Neural crest cell (in vitro differentiated cells): ENCODE data around the gene ATP9B. TPM values are rescaled to one million over a fixed set of nuclear protein-coding genes. Genes with fewer than 3 reads are reported as not detected.

ENCODE experiments used
- DNase-seq: peaks from one replicate; pipeline ENCODE4 v3.0.0; 2021; ENCODE audit warnings: low read depth, mixed read lengths, low spot score
- H3K27ac Mint-ChIP-seq: one replicate; pipeline ENCODE4 v1.8.0; 2021; ENCODE audit warnings: mild to moderate bottlenecking, mixed read lengths; ENCODE audit not compliant: unreplicated experiment
- H3K27me3 Mint-ChIP-seq: 2 replicates; pipeline ENCODE4 v1.8.0; 2021; ENCODE audit warnings: low read depth, mild to moderate bottlenecking, mixed read lengths
- H3K36me3 Mint-ChIP-seq: 2 replicates; pipeline ENCODE4 v1.8.0; 2021; ENCODE audit warnings: low read depth, mild to moderate bottlenecking, mixed read lengths
- H3K4me1 Mint-ChIP-seq: 2 replicates; pipeline ENCODE4 v1.8.0; 2021; ENCODE audit warnings: mixed read lengths
- H3K4me3 Mint-ChIP-seq: one replicate; pipeline ENCODE4 v1.8.0; 2021; ENCODE audit warnings: mild to moderate bottlenecking, mixed read lengths
- H3K9me3 Mint-ChIP-seq: 2 replicates; pipeline ENCODE4 v1.8.0; 2021; ENCODE audit warnings: mixed read lengths
- total RNA-seq: library from RNA; stranded (reverse); gene quantifications from 2 replicates; pipeline ENCODE4 v1.2.1, GENCODE V29; 2021
- TF ChIP-seq, protein P1 (sequence below): fragments of 200-600 bp; sonication (generic); conservative IDR thresholded peaks from 2 replicates; pipeline ENCODE4 v1.5.0; 2021; ENCODE audit warnings: antibody characterized with exemption, mild to moderate bottlenecking

Gene ATP9B
- total RNA-seq, 1 donor from 2014 or later, result 32.9 TPM

DNA sequence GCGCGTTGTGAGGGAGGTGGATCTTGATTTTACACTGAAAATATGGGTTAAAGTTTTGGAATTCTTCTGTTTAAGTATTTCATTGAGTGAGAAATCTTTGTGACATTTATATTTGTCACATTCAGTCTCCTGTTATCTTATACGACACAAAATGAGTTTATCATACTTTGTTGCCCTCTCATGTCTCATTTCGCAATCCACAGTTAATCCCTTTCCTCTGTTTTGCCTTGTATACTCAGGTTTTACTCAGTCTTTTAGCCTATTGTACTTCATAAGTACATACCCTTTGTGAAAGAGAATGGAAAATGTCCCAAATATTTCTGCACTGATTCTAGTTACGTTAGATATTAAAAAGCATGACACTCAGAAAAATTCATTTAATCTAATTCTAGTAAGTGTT, 142.7 kb downstream of the ATP9B start:
- DNase-seq, result no peak
- no peak overlapping the region for H3K4me3 Mint-ChIP-seq
- peaks cover 12% of the 10 kb centered on the region for H3K36me3 Mint-ChIP-seq
- no peaks in the 10 kb centered on the region for H3K9me3 Mint-ChIP-seq
- no peak overlapping the region for H3K27ac Mint-ChIP-seq
- no peaks in the 10 kb centered on the region for H3K27me3 Mint-ChIP-seq
- TF ChIP-seq, protein P1, sequence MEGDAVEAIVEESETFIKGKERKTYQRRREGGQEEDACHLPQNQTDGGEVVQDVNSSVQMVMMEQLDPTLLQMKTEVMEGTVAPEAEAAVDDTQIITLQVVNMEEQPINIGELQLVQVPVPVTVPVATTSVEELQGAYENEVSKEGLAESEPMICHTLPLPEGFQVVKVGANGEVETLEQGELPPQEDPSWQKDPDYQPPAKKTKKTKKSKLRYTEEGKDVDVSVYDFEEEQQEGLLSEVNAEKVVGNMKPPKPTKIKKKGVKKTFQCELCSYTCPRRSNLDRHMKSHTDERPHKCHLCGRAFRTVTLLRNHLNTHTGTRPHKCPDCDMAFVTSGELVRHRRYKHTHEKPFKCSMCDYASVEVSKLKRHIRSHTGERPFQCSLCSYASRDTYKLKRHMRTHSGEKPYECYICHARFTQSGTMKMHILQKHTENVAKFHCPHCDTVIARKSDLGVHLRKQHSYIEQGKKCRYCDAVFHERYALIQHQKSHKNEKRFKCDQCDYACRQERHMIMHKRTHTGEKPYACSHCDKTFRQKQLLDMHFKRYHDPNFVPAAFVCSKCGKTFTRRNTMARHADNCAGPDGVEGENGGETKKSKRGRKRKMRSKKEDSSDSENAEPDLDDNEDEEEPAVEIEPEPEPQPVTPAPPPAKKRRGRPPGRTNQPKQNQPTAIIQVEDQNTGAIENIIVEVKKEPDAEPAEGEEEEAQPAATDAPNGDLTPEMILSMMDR, result no peak
- H3K4me1 Mint-ChIP-seq, result no peaks in the 10 kb centered on the region

DNA sequence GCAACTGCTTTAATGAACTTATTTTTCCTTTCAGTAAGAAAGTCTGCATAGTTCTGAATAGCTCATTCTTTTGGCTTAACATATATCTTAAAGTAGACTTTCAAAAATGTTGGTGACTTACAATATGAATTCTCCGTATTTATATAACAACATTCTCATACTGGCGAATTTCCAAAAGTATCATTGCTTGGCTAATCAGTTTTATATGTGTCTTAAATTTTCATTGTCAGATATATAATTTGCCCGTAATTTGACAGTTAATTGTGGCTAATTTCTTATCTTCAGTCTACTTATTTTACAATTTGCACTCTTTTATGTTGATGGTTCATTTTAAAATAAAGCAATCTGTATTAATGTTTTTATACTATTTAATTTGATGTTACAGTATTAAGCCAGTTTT, 144.9 kb downstream of the ATP9B start:
- Mint-ChIP-seq H3K9me3 (no peaks in the 10 kb centered on the region), H3K27me3 (no peaks in the 10 kb centered on the region), H3K36me3 (peaks cover 8% of the 10 kb centered on the region), H3K27ac (no peak overlapping the region), H3K4me1 (no peaks in the 10 kb centered on the region), H3K4me3 (no peak overlapping the region)
- no peak for DNase-seq
- TF ChIP-seq, protein P1, result no peak

GRCh38 chr18:79216176-79216575, 147.0 kb downstream of the ATP9B start:
- Mint-ChIP-seq H3K4me1 (no peaks in the 10 kb centered on the region), H3K4me3 (no peak overlapping the region), H3K27ac (no peak overlapping the region), H3K27me3 (no peaks in the 10 kb centered on the region), H3K36me3 (peaks cover 10% of the 10 kb centered on the region), H3K9me3 (no peaks in the 10 kb centered on the region)
- TF ChIP-seq, protein P1, result no peak
- no peak for DNase-seq

DNA sequence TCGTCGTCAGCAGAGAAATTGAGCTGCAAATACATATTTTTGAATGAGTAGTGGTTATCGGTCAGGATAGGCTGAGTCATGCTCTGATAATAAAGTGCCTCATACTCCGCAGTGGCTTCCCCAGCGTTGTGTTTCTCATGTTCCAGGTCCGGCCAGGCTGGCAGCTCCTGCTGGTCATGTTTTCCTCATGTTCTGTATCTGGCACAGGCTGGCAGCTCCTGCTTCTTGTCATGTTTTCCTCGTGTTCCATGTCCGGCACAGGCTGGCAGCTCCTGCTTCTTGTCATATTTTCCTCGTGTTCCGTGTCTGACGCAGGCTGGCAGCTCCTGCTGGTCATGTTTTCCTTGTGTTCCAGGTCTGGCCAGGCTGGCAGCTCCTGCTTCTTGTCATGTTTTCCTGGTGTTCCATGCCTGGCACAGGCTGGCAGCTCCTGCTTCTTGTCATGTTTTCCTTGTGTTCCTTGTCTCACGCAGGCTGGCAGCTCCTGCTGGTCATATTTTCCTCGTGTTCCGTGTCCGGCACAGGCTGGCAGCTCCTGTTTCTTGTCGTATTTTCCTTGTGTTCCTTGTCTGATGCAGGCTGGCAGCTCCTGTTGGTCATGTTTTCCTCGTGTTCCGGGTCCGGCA, 148.9 kb downstream of the ATP9B start:
- no peaks in the 10 kb centered on the region for H3K9me3 Mint-ChIP-seq
- no peak overlapping the region for H3K4me3 Mint-ChIP-seq
- H3K36me3 Mint-ChIP-seq, result peaks cover 10% of the 10 kb centered on the region
- no peak for DNase-seq
- H3K27me3 Mint-ChIP-seq, result no peaks in the 10 kb centered on the region
- H3K27ac Mint-ChIP-seq, result no peak overlapping the region
- TF ChIP-seq, protein P1, result no peak
- no peaks in the 10 kb centered on the region for H3K4me1 Mint-ChIP-seq

- H3K9me3 Mint-ChIP-seq, result no peaks in the 10 kb centered on the region
- H3K27ac Mint-ChIP-seq, result no peak overlapping the region
Measured at GRCh38 chr18:79218605-79219190, 149.5 kb downstream of the ATP9B start.

More at GRCh38 chr18:79218605-79219190, 149.5 kb downstream of the ATP9B start:
- no peaks in the 10 kb centered on the region for H3K27me3 Mint-ChIP-seq
- peaks cover 10% of the 10 kb centered on the region for H3K36me3 Mint-ChIP-seq
- TF ChIP-seq, protein P1, result no peak
- H3K4me3 Mint-ChIP-seq, result no peak overlapping the region
- DNase-seq, result no peak
- no peaks in the 10 kb centered on the region for H3K4me1 Mint-ChIP-seq
